Measurements from ENCODE around the gene DRP2. TPM values are rescaled to one million over a fixed set of nuclear protein-coding genes. Genes with fewer than 3 reads are reported as not detected.

The DRP2 gene
- polyA plus RNA-seq, 1 donor from 2014 or later, result 10.0 TPM

DNA sequence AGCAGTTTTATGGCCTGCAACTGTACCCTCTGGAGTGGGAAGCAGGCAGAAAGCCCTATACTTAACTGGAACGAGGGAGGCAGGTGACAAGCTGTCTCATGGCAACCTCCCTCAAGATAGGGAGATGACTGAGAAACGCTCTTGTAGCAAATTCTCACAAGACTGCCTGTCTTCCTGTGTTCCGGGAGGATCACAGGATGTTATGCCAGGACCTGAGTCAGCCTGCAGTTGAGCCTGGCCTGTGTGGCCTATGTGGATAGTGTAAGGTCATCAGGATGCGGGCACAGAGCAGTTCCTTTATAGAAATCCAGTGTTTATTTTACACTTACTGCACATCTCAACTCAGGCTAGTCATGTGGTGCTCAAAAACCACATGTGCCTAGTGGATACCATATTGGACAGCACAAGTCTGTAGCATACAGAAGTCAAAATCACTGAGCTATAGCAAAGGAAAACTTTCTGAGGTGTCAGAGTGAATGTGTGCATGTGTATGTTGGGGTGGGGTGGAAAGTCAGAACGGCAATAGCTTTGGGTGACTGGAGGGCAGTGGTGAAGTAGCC, 46.4 kb downstream of the DRP2 start:
- Histone ChIP-seq H3K9ac (ENCODE audit: low read length) (peak overlapping the region; percentile 39), H3K27ac (ENCODE audit: low read length) (peak overlapping the region; percentile 65), H3K27me3 (ENCODE audit: insufficient read depth, low read depth, low read length) (no peaks in the 10 kb centered on the region), H2AFZ (ENCODE audit: low read depth, low read length) (no peak overlapping the region), H3F3A (ENCODE audit: insufficient read depth, low read length, poor library complexity, severe bottlenecking) (no peaks in the 10 kb centered on the region), H3K79me2 (replicated peaks; ENCODE audit: insufficient read depth, low read length) (no peaks in the 10 kb centered on the region), H4K20me1 (ENCODE audit: insufficient read depth) (no peaks in the 10 kb centered on the region), H3K9me2 (ENCODE audit: insufficient read depth, low read length) (no peaks in the 10 kb centered on the region), H3K4me2 (ENCODE audit: low read length) (no peak overlapping the region), H3K4me3 (ENCODE audit: low read length) (peak overlapping the region; percentile 39), H3K36me3 (ENCODE audit: insufficient read depth, low read length) (no peaks in the 10 kb centered on the region), H3K9me3 (ENCODE audit: low read length) (no peaks in the 10 kb centered on the region)
- TF ChIP-seq, protein P1, sequence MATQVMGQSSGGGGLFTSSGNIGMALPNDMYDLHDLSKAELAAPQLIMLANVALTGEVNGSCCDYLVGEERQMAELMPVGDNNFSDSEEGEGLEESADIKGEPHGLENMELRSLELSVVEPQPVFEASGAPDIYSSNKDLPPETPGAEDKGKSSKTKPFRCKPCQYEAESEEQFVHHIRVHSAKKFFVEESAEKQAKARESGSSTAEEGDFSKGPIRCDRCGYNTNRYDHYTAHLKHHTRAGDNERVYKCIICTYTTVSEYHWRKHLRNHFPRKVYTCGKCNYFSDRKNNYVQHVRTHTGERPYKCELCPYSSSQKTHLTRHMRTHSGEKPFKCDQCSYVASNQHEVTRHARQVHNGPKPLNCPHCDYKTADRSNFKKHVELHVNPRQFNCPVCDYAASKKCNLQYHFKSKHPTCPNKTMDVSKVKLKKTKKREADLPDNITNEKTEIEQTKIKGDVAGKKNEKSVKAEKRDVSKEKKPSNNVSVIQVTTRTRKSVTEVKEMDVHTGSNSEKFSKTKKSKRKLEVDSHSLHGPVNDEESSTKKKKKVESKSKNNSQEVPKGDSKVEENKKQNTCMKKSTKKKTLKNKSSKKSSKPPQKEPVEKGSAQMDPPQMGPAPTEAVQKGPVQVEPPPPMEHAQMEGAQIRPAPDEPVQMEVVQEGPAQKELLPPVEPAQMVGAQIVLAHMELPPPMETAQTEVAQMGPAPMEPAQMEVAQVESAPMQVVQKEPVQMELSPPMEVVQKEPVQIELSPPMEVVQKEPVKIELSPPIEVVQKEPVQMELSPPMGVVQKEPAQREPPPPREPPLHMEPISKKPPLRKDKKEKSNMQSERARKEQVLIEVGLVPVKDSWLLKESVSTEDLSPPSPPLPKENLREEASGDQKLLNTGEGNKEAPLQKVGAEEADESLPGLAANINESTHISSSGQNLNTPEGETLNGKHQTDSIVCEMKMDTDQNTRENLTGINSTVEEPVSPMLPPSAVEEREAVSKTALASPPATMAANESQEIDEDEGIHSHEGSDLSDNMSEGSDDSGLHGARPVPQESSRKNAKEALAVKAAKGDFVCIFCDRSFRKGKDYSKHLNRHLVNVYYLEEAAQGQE (IDR thresholded peaks at IDR 0.05; ENCODE audit: borderline replicate concordance), result no peak
- TF ChIP-seq MXI1 (conservative IDR thresholded peaks at IDR 0.05; ENCODE audit: poor library complexity, severe bottlenecking), result no peak
- peak; percentile 0 for TF ChIP-seq EP300 (conservative IDR thresholded peaks at IDR 0.05; ENCODE audit: poor library complexity, severe bottlenecking)
- TF ChIP-seq, protein P2, sequence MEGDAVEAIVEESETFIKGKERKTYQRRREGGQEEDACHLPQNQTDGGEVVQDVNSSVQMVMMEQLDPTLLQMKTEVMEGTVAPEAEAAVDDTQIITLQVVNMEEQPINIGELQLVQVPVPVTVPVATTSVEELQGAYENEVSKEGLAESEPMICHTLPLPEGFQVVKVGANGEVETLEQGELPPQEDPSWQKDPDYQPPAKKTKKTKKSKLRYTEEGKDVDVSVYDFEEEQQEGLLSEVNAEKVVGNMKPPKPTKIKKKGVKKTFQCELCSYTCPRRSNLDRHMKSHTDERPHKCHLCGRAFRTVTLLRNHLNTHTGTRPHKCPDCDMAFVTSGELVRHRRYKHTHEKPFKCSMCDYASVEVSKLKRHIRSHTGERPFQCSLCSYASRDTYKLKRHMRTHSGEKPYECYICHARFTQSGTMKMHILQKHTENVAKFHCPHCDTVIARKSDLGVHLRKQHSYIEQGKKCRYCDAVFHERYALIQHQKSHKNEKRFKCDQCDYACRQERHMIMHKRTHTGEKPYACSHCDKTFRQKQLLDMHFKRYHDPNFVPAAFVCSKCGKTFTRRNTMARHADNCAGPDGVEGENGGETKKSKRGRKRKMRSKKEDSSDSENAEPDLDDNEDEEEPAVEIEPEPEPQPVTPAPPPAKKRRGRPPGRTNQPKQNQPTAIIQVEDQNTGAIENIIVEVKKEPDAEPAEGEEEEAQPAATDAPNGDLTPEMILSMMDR (IDR thresholded peaks at IDR 0.05; ENCODE audit: poor library complexity, severe bottlenecking), result no peak
- no peak for TF ChIP-seq POLR2AphosphoS5 (IDR thresholded peaks at IDR 0.05)
- TF ChIP-seq TAF1 (IDR thresholded peaks at IDR 0.05; ENCODE audit: low read depth), result no peak
- peak; percentile 3 for TF ChIP-seq RAD21 (conservative IDR thresholded peaks at IDR 0.05)
- no peak for TF ChIP-seq SMC3 (conservative IDR thresholded peaks at IDR 0.05; ENCODE audit: poor library complexity)

DNA sequence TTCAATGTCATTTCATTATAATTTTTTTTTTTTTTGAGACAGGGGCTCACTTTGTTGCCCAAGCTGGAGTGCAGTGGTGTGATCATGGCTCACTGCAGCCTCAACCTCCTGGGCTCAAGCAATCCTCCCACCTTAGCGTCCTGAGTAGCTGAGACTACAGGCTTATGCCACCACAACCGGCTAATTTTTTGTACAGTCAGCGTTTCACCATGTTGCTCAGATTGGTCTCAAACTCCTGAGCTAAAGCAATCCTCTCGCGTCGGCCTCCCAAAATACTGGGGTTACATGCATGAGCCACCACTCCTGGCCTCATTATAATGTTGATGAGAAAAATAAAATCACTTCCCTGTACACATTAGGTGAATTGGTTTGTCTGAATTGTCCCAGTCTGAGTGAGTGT, 54.6 kb downstream of the DRP2 start:
- Histone ChIP-seq H3F3A (ENCODE audit: insufficient read depth, low read length, poor library complexity, severe bottlenecking) (no peaks in the 10 kb centered on the region), H3K36me3 (ENCODE audit: insufficient read depth, low read length) (no peaks in the 10 kb centered on the region), H2AFZ (ENCODE audit: low read depth, low read length) (no peak overlapping the region), H3K9ac (ENCODE audit: low read length) (no peak overlapping the region), H3K9me3 (ENCODE audit: low read length) (no peaks in the 10 kb centered on the region), H3K4me3 (ENCODE audit: low read length) (no peak overlapping the region), H3K27me3 (ENCODE audit: insufficient read depth, low read depth, low read length) (no peaks in the 10 kb centered on the region), H3K79me2 (replicated peaks; ENCODE audit: insufficient read depth, low read length) (no peaks in the 10 kb centered on the region), H3K9me2 (ENCODE audit: insufficient read depth, low read length) (no peaks in the 10 kb centered on the region), H3K27ac (ENCODE audit: low read length) (no peak overlapping the region), H4K20me1 (ENCODE audit: insufficient read depth) (no peaks in the 10 kb centered on the region), H3K4me2 (ENCODE audit: low read length) (no peak overlapping the region)
- TF ChIP-seq SMC3 (conservative IDR thresholded peaks at IDR 0.05; ENCODE audit: poor library complexity), result no peak
- TF ChIP-seq TAF1 (IDR thresholded peaks at IDR 0.05; ENCODE audit: low read depth), result no peak
- TF ChIP-seq MXI1 (conservative IDR thresholded peaks at IDR 0.05; ENCODE audit: poor library complexity, severe bottlenecking), result no peak
- TF ChIP-seq, protein P1 (IDR thresholded peaks at IDR 0.05; ENCODE audit: borderline replicate concordance), result no peak
- TF ChIP-seq, protein P2 (IDR thresholded peaks at IDR 0.05; ENCODE audit: poor library complexity, severe bottlenecking), result no peak
- no peak for TF ChIP-seq RAD21 (conservative IDR thresholded peaks at IDR 0.05)
- no peak for TF ChIP-seq EZH2 (IDR thresholded peaks at IDR 0.05; ENCODE audit: borderline replicate concordance, insufficient read depth, low read length, poor library complexity, severe bottlenecking)
- no peak for TF ChIP-seq POLR2AphosphoS5 (IDR thresholded peaks at IDR 0.05)
- no peak for TF ChIP-seq EP300 (conservative IDR thresholded peaks at IDR 0.05; ENCODE audit: poor library complexity, severe bottlenecking)
